GM19324 (cell line): Measurements from ENCODE around the gene GABRP.

Experiments used
- ATAC-seq: cut with Tn5 transposase; IDR thresholded peaks from one replicate; pipeline ENCODE4 v1.9.1; 2021; ENCODE audit warnings: mild to moderate bottlenecking, moderate library complexity; ENCODE audit not compliant: unreplicated experiment, low FRiP score

Gene GABRP

DNA sequence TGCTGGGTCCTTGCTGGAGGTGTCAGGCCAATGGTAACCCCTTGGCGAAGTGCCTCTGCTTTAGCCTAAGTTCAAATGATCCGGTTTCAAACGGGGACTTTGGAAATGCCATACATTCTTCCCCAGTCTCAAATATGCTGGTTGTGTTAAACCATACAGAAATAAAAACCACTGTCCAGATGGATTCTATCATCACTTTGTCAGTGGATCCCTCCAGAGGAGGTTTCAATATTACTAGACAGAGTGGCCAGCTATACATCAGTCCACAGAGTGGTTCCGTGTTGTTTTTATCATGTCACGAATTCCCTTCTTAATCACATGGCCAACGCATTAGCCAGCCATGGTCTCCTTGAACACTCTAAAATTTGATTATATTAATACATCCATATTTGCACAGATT, 71.0 kb downstream of the GABRP start:
- ATAC-seq: no peak

DNA sequence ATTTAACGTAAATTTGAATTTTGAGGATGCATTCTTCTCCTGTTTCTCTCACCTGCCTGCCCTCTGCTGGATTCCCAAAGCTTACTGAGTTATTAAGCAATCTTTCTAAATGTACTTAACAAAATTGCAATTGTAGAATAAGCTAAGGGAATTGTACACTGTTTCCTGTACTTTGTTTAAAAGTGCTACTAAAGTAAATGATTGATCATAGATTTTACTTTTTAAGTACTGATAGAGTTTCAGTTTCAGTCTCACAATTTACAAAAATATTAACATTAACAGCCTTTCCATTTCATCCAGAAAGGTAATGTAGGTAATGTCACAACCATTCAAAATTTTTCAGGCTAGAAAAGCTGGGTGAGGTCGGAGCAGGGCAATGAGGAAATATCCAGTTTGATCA, 73.5 kb downstream of the GABRP start:
- no peak for ATAC-seq

- ATAC-seq: no peak
Observed at GRCh38 chr5:170860415-170860814, 76.9 kb downstream of the GABRP start.

DNA sequence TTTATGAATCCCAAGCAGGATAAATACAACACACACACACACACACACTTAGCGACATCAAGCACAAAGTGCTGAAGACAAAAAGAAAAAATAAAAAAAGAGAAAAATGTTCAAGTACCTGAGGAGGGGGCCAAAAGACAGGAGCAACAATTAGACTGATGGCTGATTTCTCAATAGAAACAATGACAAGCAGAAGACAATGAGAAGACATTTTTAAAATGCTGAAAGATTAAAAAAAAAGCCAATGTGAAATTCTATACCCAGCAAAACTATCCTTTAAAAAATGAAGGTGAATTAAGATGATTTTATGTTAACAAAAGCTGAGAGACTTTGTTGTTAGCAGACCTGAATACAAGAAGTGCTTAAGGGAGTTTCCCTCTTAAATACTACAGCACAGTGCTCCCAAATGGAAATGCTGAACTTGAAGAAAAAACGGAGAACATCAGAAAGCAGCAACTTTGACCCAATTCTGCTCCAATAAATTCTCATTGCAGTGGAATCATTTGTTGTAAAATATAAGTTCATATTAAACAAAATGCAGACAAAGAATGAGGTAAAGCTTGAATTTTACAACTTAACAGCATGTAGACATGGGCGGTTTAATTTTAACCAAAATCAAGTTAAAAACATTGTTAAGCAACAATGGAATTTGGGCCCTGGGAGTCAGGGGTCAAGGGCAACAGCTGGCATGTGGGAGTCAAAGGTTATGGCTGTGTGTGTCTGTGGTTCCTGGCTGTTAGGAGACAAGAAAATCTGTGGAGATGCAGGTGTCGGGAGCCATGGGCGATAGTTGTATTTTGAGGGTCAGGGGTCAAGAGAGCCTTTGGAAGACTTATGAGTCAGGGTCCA, 77.5 kb downstream of the GABRP start:
- ATAC-seq: no peak

DNA sequence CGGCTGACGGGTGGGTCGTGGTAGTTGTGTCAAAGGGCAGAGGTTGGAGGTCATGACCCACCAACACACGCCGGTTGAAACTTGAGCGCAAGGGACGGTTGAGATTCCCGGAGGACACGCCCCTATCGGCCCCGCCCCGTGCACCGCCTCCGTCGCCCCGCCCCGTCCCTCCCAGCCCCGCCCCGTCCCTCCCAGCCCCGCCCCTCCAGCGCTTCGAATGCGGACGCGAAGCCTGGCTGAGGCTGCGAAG, 78.1 kb downstream of the GABRP start:
- ATAC-seq: no peak

GRCh38 chr5:170861917-170862766, 78.6 kb downstream of the GABRP start, which contains the start of gene RANBP17:
RANBP17 (plus strand) TSS chr5:170862018.
- ATAC-seq: no peak

DNA sequence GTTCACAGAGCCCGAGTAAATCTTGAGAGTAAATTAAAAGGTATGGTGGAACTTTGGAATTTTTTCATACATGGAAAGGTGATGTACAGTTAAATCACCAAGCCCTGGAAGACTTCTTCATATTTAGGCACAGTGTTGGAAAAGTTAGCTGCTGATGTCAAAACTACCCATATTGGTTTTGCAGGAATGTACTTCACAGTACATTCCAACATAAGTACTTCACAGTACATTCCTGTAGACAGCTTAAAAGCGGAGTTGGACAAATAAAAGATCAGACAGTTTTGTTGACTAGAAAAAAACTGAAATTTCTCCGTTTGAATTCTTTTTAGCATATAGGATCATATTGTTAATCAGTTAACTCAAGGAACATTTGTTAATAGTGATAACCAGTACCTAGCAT, 80.1 kb downstream of the GABRP start:
- no peak for ATAC-seq
